OCI-M2 (cell line): ENCODE results near the gene URB1.

Experiments
- DNase-seq: peaks from one replicate; lab custom pipeline; 2025; ENCODE audit not compliant: unreplicated experiment; lab: John Stamatoyannopoulos, UW

Gene URB1

DNA sequence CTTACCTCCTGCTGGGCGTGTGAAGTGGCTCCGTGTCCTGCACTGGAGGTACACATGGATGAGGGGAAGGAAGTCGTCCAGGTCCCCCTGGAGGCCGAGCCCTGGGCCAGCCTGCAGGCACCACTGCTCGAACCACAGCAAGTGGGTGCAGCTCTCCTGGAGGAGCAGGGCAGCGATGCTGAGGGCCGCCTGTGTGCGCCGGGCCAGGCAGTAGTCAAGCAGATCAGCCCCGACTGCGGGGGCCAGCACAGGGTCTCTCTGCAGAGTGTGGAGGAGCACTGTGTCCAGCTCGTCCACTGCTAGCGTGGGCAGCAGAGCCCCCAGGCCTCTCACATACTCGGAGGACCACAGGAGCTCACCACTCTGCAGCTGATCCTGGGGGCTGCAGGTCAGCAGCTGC, 45.9 kb downstream of the URB1 start:
- no peak for DNase-seq

DNA sequence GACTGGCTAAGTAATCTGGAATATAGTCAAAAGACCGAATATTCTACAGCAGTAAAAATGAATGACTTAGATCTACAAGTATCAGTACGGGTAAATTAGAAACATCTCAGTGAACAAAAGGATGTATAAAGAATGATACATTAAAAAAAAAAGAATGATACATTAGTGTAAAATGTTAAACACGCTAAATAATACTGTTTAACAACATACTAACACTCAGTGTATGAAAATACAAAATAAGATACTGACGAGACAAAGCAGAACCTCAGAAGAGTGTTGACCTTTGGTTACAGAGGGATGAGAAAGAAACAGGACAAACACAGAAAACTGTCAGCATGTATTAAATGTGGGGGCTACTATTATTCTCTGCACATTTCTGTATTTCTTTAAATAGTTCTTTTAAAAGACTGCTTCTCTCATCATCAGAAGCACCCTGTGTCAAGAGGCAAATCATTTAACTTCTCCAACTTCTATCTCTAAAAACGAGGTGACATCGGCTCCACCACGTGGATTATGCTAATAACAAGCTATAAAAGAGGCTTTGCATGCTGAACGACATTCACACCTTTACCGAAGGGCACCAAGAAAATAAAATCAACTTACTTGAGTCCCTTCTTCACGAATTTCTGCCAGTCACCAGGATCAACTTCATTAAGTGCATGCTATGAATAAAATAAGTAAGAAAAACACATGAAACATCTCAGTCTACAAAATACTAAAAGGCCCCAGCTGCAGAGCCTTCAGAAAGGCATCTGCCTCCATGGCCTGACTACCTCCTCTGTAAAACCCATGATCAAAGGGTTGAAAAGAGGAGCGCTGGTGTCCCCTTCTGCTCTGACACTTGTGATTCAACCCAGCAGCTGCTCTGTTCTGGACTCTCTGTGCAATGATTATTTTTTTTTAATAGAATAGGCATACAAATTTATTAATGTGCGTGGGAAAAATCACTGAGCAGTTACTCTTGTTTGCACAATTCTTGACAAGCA, 51.7 kb downstream of the URB1 start:
- DNase-seq: no peak

DNA sequence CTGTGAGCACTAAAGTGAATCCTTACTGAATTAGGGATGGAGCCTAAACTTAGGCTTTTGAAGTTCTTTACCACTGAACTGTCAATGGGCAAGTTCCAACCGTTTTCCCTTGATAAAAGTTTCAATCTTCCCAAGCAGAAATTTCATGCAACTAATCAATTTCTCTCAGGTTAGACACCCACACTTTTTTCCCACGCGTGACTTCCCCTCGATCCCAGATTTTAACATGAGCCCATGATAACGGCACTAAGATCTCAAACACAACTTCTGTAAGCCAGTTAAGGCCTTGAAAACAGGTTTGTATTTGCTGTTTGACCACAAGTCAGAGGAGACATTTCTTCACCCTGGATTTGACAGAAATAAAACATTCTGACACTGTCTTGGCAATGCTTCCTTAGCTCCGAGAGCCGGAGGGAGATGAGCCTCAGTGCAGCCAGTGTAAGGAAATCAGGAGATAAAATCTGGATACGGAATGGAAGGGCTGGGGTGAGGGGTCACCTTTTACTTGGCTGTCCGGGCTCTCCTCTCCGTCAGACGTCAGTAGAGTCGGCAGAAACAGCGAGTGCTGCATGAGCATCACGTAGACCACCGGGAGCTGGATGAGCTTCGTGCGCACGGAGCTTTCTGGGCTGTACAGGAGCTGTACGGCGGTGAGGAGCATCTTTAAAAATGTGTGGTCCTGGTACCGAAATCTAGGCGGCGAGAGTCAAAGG, 54.4 kb downstream of the URB1 start:
- DNase-seq: no peak

DNA sequence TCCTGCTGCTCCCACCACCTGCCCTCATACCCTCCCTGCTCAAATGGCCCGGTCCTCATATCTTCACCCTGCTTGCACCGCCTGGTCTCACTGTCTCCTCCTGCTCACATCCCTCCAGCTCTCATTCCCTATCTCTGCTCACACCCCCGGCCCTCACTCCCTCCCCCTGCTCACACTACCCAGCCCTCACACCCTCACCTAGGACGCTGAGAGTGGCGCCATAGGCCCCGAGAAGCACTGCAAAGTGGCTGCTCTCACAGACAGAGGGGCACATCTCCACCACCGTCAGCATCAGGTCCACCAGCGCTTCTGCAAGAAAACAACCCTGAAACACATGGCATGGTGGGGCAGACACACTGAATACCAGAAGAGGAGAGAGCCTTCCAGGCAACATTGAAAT, 55.6 kb downstream of the URB1 start:
- DNase-seq: no peak

DNA sequence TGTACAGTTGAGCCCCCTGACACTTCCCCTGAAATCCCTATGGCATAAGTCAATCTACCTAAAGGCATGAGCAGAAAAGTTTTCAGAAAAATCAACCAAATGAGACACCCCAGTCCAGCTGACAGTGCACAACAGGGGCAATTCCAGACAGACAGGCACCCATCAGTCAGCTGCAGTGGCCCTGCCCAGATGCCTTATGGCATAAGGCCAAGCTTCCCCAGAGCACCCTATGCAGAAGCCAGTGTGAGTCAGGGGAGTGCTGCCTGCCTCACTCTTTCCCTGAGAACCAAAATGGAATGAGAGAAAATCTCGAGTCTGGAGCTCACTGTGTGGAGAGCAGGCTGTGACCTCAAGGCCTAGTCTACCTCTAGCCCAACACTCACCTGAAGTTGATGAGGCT, 56.1 kb downstream of the URB1 start:
- DNase-seq: no peak

DNA sequence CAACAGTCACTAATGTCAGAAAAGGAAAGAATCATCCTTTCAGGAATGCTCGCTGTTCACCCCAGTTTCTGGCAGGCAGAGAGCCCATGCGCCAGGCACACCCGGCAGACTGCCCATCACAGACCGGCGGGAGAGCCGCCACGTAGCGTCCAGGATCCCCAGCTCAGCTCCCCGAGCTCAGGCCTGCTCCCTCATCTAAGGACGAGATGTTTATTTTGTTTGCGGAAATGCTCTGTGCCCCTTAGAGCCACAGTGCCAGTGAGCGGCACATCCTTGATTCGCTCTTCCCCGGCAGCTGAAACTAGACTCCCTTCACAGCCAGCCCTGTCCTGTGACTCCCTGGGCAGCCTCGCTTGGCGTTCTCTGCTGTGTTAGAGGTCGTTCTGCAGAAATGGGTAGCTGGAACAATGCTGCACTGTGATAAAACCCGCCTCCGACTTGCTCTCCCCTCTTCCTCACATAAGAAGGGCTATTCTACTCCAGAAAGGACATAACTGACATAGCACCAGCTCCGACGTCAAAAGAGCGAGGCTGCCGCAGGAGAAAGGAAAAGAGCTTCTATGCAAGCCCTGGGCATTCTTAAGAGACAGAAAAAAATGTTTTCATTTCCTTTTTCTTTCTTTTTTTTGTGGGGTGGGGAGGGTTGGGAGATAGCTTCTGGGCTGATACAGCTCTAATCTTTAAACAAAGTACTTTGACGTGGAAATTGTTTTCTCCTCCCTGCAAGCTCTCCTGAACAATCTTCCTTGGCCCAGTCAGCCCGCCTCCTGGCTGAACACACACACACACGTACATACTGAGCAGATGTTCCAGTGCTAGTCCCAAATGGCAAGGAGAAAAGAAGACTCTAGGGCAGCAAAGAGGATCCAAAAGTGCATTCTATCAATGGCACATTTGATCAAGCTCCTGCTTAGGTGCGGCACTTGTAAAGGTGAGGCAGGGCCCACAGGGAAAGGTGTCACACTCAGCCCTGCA, 56.9 kb downstream of the URB1 start:
- DNase-seq: no peak

DNA sequence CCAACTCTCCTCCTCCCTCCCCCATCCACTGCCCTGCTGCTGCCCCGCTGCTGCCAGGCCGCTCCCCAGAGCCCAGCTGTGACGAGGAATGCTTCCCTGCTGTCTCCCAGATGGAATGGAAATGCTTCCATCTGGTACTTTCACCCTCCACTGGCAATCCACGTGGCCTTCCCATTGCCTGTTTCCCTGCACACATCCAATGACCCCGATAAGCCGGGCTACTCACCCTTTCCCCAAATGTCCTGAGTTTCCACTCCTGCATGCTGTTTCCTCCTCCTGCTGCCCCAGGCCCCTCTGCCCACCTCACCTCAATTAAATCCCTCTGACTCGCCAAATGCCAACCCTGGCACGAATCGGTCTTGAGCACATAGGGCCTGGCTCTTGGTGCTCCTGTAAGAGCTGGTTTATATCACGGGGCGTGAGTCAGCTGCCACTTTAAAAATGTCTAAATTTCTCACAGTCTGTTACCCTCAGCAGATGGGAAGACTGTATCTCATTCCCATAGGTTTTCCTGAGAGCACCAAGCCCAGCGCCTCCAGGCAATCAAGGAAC, 57.8 kb downstream of the URB1 start:
- no peak for DNase-seq

DNA sequence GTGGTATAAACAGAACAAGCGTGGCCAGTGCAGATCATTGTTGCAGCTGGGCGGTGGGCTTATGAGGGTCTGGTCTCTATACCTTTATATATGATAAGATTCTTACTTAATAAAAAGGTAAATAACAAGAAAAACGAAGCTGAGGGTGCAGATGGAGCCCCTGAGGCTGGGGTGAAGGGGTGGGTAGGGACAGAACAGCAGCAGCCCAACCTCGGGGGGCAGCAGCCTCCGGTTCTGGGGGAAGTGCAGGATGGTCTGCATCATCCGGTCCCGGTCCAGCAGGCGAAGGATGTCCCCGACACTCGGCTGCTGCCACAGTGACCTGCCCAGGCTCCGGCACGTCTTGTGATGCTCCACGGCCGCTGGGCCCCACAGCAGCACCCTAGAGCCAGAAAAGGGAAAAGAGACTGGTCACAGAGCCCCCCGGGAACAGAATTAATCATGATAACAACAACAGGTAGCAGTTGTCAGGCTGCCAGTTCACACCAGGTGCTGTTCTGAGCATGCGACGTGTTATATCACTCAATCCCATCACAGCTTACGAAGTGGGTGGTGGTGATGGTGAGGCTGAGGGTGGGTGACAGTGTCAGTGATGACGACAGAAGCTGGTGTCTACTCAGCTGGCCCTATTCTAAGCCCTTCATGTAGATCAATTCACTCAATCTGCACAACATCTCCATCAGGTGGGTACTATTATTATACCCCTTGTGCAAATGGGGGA, 58.7 kb downstream of the URB1 start:
- DNase-seq: no peak

DNA sequence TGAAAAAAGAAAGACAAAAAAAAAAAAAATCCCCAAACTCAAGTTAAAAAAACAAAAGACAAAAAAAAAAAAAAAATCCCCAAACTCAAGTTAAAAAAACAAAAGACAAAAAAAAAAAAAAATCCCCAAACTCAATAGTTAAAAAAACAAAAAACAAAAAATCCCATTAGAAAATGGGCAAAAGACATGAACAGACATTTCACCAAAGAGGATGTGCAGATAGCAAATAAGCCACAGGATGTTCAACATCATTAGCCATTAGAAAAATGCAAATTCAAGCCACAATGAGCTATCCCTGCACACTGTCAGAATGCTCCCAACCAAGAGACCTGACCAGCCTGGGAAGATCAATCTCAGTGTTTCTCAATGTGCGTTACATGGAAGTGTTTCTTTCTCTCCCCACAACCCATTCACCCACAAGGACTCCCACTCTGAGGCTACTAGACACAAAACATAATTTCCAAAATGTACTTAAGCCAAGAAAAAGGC, 60.3 kb downstream of the URB1 start:
- no peak for DNase-seq

DNA sequence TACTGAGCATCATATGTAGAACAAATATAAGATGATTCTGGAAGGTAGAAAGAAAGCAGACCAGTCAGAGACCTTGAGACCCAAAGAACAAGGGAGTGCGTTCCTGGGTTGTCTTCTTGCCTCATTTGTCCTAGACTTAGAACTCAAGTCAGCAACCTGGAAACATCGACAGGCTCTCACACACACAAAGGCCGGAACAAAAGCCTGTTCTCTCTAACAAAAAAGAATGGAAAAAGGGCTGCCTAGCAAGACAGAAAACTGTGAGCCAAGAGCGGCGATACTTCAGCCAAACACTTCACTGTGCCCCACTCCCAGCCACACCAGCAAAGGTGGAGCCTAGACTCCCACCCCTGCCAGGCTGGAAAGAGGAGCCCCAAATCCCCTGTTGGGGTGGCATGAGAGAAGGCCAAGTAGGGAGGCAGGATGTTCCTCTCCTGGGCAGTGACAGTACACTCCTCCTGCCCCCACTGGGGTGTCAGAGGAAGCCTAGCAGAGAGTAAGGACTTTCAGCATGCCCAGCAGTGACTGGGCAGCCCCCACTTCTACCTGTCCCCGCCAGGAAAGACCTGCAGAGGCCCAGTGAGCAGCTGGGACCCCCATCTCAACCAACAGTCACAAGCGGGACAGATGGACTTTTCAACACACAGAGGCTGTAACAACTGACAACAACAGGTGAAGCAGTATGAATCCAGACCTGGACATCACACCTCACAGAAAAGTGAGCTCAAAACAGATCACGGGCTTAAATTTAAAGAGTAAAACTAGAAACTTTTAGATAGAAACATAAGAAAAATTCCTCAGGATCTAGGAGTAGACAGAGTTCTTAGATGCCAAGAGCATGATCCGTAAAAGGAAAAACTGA, 61.1 kb downstream of the URB1 start:
- DNase-seq: no peak

DNA sequence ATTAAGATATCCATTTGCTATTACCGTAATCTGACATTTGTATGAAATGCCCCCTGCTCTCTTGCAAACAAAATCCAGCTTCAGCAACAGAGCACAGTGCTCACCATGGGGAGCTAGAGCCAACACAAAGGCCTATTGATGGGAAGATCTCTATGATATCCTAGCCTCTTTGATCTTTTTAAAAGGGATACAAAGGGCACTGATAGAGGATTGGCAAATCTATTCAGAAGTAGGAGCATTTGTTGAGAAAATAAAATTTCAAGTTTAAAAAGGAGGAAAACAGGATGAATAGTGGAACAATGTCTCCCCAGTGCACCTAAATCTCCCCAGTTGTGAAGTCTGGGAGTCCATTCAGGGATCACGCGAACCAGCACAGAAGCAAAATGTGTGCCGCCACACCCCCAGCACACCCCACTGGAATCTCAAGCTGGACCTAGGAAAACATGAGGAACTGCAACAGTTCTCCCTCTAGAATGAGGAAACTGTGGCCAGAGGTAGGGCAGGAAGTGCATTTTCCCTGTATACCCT, 62.0 kb downstream of the URB1 start:
- no peak for DNase-seq

DNA sequence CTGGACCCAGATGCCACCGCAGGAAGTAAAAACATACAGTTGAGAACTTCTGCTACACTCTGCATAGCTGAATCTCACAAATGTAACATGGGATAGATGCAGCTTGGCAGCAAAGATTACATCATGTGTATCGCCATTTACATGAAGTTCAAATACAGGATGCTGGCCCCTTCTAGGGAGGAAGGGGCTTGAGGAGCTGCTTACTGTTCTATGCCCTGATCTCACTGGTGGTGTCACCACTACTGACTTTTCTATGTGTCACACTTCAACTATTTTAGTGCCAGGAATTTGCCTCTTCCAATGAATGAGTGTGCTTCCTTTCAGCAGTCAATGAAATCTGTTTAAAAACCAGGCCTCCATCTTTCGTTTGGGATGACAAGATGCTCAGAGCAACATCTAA, 63.0 kb downstream of the URB1 start:
- DNase-seq: no peak

DNA sequence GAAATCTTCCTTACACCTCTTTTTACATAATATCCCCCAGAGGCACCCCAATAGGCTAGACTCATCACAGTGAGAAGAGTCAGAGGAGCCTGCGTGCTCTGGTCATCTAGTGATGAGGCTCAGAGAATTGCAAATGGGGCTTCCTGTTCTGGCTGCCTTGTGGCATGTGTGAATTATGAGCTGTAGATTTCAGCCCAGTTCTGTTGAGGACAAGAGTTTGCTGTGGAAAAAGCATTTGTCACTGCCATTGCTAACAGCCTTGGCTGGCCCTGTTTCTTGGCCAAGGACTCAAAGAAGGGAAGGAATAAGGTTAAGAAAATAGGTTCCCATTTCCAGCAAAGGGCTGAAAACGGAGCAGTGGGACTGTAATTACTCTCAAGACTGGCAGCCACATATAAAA, 63.5 kb downstream of the URB1 start:
- no peak for DNase-seq

DNA sequence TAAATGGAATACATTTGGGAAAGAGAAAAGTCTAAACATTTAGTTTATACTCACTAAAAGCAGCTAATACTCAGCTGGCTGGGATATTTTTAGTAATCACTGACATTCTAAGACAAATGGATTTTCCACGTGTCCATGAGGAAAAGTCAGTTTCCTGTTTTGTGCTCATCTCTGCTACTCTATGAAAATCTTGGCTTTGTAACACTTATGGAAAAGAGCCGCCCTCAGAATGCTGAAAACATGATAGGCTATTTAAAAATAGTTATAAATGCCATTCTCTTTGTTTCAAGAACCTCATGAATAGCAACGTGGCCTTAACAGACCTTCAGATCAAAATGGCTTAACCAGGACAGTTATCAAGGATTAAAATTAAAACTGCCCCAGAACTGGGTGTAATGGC, 64.2 kb downstream of the URB1 start:
- no peak for DNase-seq

DNA sequence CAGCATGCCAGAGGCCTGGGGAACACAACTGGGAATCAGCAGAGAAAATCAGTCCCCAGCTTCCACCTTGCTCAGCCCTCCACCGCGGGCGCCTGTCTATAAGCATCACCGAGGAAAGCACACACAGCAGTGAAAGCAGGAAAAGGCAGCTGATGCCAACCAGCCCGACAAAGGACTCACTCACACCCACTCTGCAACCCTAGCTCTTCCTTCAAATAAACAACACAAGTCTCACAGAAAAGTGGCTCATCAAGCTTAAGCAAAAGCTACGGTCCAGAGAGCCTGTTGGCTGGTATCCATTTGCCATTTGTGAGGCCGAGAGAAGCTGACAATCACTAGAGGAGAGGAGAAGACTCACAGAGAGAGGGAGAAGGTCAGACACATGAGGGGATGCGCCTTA, 67.1 kb downstream of the URB1 start:
- no peak for DNase-seq

DNA sequence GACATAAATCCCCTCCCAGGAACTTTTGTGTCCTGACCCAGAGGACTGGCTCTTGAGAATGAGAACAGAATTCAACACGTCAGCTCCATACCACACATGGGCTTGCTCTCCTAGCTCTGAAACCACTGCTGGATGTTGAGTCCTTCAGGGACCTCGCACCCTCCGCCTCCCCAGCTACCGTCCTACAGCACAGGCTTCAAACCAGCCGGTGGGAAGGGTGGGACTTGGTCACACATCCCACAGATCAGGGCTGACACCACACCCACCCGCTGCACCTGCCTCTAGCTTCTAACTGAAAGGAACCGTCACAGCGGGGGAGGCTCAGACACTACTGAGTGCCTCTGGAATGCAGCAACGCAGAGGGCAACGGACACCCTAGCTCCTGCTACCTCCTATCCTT, 70.1 kb downstream of the URB1 start:
- no peak for DNase-seq

DNA sequence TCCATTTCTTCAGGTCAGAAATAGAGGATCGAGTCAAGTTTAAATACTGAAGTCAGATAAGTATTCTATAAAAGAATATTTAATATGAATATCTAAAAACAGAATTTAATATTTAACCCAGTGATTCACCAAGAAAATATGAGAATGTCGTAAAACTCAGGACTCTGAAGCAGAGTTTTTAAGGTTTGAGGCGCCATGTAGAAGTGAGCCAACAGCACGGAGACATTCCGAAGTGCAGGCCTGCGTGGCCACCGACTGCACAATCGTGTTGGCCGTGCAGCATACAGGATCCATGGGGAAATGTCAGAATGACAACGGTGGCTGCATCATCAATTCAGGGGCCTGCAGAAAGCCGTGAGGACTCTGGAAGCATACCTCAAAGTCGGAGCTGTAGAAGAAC, 70.7 kb downstream of the URB1 start:
- no peak for DNase-seq

DNA sequence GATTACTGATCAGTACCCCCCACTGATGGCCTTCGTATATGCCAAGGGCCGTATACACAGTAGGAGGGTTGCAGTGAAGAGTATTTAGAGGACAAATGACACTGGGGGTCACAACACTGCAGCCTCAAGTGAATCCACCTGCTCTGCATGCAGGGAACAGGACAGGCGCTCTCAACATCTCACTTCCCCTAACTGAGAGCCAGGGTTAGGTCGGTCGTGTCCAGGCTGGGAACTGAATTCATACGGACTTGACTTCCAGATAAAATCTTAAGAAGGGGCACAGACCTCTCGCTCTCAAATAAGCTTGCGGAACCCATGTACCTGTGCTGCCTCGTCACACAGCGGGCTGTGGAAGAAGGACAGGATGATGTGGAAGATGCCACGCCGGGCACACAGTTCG, 71.3 kb downstream of the URB1 start:
- no peak for DNase-seq

DNA sequence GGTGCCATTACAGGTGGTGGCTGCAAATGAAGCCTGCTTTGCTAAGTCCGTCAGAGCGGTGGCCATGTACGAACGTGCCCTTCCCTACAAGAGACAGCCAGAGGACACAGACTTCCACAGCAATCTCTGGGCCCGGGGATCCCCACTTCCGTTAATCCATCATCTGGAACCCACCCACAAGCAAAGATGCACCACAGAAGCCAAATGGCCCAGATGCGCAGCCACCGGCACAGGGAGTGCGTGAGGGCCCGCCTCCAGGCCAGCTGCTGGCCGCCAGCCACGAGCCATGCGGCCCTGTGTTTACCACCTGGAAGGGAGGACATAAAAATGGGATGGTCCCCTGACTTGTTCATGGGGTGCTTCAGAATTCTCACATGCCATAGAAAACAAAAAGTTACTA, 72.1 kb downstream of the URB1 start:
- no peak for DNase-seq
